ENCODE results near the gene BCL2L15. TPM values are rescaled to one million over a fixed set of nuclear protein-coding genes. Genes with fewer than 3 reads are reported as not detected.
A peak's percentile ranks its signal among the peaks of the same experiment; 100 is the strongest.

Gene BCL2L15
- total and polyA plus RNA-seq, 2 of the 13 experiments (the other 11 are each of a cell fraction or from before 2014, with no cell fraction given), result 0.03 to 0.27 TPM

GRCh38 chr1:113928941-113929749 is 41.8 kb upstream of the BCL2L15 start, which contains the start of gene HIPK1 (continued):
- TF ChIP-seq SMAD3 (CRISPR knock-in tag; IDR thresholded peaks at IDR 0.05) (peak; percentile 57; the same call in 1 of the 2 replicates), TRIM24 (CRISPR knock-in tag; IDR thresholded peaks at IDR 0.05) (no peak), REL (CRISPR knock-in tag; conservative IDR thresholded peaks at IDR 0.05) (0 out of 2 replicates have a peak, but pooled peaks have one; percentile 75), SOX6 (IDR thresholded peaks at IDR 0.05) (no peak), SOX6 (CRISPR knock-in tag; IDR thresholded peaks at IDR 0.05) (peak; percentile 73), KAT2B (IDR thresholded peaks at IDR 0.05; ENCODE audit: borderline replicate concordance, low read depth, low read length) (no peak), SMARCE1 (IDR thresholded peaks at IDR 0.05; ENCODE audit: borderline replicate concordance) (no peak), ZNF615 (CRISPR knock-in tag; IDR thresholded peaks at IDR 0.05; ENCODE audit: borderline replicate concordance) (no peak), ETV6 (CRISPR knock-in tag; conservative IDR thresholded peaks at IDR 0.05) (no peak), ZNF207 (IDR thresholded peaks at IDR 0.05; ENCODE audit: borderline replicate concordance) (no peak), ZNF124 (CRISPR knock-in tag; IDR thresholded peaks at IDR 0.05) (peak; percentile 21; the same call in 1 of the 2 replicates), YEATS4 (CRISPR knock-in tag; IDR thresholded peaks at IDR 0.05; ENCODE audit: borderline replicate concordance) (peak; percentile 95), ZNF503 (CRISPR knock-in tag; IDR thresholded peaks at IDR 0.05) (peak; percentile 26; the same call in 1 of the 2 replicates), ASH2L (IDR thresholded peaks at IDR 0.05; ENCODE audit: insufficient read length, low read depth, low read length) (peak; percentile 86), ZNF552 (CRISPR knock-in tag; IDR thresholded peaks at IDR 0.05; ENCODE audit: borderline replicate concordance) (no peak), JARID2 (CRISPR knock-in tag; IDR thresholded peaks at IDR 0.05; ENCODE audit: insufficient replicate concordance) (no peak), JDP2 (CRISPR knock-in tag; IDR thresholded peaks at IDR 0.05; ENCODE audit: borderline replicate concordance) (no peak), SCMH1 (CRISPR knock-in tag; IDR thresholded peaks at IDR 0.05; ENCODE audit: borderline replicate concordance) (no peak), KLF6 (CRISPR knock-in tag; IDR thresholded peaks at IDR 0.05) (peak; percentile 25; the same call in 1 of the 2 replicates), PAF1 (CRISPR knock-in tag; IDR thresholded peaks at IDR 0.05) (no peak), ZNF7 (CRISPR knock-in tag; IDR thresholded peaks at IDR 0.05) (no peak), POGZ (CRISPR knock-in tag; IDR thresholded peaks at IDR 0.05) (peak; percentile 48; the same call in 1 of the 2 replicates), ZNF614 (CRISPR knock-in tag; IDR thresholded peaks at IDR 0.05; ENCODE audit: borderline replicate concordance) (0 out of 2 replicates have a peak, but pooled peaks have one; percentile 30), ZNF205 (CRISPR knock-in tag; IDR thresholded peaks at IDR 0.05) (peak; percentile 17; the same call in 1 of the 2 replicates)
- TF ChIP-seq, protein P1, sequence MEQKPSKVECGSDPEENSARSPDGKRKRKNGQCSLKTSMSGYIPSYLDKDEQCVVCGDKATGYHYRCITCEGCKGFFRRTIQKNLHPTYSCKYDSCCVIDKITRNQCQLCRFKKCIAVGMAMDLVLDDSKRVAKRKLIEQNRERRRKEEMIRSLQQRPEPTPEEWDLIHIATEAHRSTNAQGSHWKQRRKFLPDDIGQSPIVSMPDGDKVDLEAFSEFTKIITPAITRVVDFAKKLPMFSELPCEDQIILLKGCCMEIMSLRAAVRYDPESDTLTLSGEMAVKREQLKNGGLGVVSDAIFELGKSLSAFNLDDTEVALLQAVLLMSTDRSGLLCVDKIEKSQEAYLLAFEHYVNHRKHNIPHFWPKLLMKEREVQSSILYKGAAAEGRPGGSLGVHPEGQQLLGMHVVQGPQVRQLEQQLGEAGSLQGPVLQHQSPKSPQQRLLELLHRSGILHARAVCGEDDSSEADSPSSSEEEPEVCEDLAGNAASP (CRISPR knock-in tag; IDR thresholded peaks at IDR 0.05; ENCODE audit: borderline replicate concordance), result peak; percentile 47; the same call in 1 of the 2 replicates
- TF ChIP-seq, protein P2, sequence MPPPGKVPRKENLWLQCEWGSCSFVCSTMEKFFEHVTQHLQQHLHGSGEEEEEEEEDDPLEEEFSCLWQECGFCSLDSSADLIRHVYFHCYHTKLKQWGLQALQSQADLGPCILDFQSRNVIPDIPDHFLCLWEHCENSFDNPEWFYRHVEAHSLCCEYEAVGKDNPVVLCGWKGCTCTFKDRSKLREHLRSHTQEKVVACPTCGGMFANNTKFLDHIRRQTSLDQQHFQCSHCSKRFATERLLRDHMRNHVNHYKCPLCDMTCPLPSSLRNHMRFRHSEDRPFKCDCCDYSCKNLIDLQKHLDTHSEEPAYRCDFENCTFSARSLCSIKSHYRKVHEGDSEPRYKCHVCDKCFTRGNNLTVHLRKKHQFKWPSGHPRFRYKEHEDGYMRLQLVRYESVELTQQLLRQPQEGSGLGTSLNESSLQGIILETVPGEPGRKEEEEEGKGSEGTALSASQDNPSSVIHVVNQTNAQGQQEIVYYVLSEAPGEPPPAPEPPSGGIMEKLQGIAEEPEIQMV (CRISPR knock-in tag; IDR thresholded peaks at IDR 0.05; ENCODE audit: low read depth), result no peak; the same call in none of the 2 replicates

Measured in HepG2 (cell line).